Activated CD4-positive, alpha-beta T cell treated with anti-CD3 and anti-CD28 coated beads for 24 hours (primary cell): ENCODE results near the gene HDAC1.
A peak's percentile ranks its signal among the peaks of the same experiment; 100 is the strongest.
"Not testable (repeated sequence)": the region's sequence is repeated elsewhere in the genome, so short reads cannot be mapped to it uniquely, and the experiment has no call there.

Source experiments
- DNase-seq, 2 donors: peaks; one replicate each; pipeline ENCODE4 v3.0.0-alpha.2; 2020; ENCODE audit warnings: low read depth in 2 of 2

Gene HDAC1

GRCh38 chr1:32349211-32349708 lies 57.4 kb downstream of the HDAC1 start:
- no peak for DNase-seq

DNA sequence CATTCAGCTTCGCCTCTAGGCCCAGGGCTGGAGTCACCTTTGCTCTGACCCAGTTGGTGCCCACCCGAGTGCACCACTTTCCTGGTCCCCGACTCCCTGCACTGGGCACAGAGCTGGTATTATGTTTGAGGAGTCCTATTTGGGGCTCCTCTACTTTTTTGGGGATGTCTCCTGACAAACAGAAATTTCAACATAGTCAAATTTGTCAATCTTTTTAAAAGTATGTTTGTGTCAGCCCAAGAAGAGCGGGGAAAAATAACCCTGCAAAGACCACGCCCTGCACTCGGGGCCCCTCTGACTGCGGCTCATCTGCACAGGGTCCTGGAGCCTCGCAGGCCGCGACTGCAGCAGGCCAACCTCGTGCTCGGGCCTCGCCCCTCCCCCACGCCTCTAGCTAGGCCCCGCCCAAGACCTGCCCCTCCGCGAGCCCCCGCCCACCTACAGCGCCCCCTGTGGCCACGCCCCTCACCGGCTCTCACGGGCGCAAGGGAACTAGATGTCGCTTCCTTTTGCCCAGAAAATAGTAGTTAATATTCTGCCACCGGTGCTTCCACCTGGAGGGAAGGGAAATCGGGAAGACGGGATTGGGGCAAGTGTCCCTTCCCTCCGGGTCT lies 59.0 kb downstream of the HDAC1 start:
- peak; percentile 71 to 72 for DNase-seq

DNA sequence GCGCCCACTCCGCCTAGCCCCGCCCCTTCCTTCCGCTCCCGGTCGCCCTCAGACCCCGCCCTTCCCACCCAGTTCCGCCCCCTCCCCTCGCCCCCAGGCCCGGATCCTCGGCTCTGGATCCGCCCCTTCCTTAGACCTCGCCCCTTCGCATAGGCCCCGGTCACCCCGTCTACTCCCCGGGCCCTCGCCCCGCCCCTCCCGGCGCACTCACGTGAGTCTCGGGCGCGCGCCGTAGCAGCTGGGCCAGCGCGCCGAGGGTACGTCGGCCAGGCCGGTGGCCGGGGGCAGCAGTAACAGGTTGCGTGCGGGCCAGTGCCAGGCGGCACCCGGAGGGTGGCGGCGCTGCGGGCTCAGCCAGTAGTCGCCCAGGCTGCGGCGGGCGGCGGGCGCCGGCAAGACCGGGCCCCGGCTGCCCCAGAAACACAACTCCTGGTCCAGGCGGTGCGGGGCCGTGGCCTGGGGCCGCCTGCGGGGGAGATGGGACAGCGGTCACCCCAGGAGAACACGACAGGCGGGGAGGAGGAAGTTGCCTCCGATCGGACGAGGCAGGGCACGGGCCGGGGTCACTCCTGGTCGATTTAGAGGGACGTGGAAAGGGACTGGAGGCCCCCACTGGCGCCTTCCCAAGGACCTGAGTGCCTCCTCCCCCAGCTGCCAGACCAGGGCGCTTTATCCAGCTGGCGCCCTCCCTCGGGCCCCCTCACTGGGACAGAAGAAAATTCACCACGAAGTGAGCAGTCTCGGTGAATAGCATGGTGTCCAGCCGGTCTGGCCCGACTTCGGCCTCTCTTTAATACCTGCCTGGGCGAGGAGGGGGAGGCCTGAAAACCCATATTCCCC lies 59.7 kb downstream of the HDAC1 start:
- DNase-seq, result peak; percentile 83 to 87

DNA sequence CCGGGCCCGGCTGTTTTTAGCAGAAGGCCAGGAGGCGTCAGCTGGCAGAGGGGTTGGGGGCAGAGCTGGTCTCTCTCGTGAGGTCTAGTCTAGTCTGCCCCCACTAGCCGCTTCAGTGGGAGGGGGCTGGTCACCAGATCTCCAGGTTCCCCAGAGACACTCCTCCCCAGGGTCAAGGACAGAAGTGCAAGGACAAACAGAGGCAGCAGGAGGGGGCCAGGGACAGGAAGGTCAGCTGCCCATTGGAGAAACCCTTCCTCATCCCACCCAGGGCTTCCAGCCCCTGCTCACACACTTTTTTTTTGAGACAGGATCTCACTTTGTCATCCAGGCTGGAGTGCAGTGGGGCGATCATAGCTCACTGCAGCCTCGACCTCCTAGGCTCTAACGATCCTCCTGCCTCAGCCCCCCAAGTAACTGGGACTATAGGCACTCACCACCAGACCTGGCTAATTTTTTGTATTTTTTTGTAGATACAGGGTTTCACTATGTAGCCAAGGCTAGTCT lies 60.4 kb downstream of the HDAC1 start:
- no peak for DNase-seq

DNA sequence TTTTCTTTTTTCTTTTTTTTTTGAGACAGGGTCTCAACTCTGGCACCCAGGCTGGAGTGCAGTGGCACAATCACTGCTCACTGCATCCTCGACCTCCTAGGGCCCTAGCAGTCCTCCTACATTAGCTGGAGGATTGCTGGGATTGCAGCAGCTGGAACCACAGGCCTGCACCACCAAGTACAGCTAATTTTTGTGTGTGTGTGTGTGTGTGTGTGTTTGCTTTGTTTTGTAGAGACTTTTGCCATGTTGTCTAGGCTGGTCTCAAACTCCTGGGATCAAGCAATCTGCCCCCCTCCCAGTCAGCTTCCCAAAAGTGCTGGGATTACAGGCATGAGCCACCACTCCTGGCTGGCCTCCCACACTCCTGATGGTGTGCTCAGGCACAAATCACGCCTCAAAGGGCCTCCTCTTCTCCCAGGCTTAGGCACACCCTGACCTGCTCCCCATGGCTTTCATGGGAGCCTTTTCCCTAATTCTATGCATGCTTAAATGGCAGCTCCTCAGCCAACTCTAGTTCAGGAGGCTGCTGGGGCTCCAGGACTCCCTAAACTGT lies 61.0 kb downstream of the HDAC1 start:
- DNase-seq, result no peak

DNA sequence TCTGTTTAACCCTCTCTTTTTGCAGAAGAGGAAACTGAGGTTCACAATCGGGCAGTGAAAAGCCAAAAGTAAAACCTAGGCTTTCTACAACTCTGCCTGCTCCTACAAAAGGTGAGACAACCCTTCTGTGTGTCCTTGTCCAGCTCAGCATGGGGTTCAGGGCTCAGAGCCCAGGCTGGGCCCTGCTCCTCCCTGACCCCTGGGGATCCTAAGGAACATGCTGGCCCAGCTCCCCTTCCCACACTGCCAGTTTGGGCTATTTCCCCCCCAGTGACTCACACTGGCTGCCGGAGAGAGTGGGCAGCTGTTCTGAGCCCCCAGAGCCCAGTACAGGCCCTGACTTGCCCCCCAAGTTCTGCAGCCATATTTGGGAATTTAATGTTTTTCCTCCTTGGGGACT lies 61.5 kb downstream of the HDAC1 start:
- DNase-seq, result no peak

DNA sequence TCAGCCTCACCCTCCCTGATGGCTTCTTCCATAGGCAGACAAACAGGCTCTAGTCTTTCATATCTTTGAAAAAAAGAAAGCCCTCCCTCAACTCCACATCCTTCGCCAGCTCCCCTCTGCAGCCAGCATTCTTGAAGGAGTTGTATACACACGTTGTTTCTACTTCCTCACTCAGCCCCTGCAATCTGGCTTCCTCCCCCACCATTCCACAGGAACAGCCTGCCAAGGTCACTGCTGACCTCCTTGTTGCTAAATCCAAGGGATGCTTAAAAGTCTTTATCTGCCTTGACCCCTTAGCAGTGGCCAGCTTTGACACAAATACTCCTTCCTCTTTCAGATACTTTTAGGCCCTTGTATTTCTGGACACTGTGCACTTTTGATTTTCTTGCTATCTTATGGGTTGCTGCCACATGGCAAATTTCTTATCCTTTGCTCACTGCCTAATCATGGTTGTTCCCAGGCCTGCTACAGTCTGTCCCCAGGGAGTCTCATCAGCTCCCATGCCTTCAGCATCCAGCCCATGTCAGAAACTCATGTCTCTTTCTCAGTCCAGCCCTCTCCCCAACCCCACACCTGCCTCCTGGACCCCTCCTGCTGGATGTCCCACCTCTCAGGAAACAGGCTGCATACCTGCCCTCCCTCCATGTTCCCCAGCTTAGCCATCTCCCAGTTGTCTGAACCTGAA lies 62.1 kb downstream of the HDAC1 start:
- no peak for DNase-seq

DNA sequence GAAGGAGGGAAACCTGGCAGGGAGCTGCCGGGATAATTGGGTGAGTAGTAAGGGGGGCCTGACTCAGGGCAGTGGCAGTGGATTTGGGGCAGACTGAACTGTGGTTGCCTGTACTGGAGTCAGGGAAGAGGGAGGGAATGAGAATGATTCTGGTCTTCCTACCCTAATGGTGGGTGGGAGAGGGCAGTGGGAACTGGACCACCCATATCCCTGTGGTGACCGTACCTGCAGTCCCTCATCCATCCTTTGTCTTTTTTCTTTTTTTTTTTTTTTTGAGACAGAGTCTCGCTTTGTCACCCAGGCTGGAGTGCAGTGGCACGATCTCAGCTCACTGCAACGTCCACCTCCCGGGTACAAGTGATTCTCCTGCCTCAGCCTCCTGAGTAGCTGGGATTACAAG lies 63.9 kb downstream of the HDAC1 start:
- not testable (repeated sequence) for DNase-seq

- no peak for DNase-seq
These were observed 64.6 kb downstream of the HDAC1 start for GRCh38 chr1:32356478-32356877.

DNA sequence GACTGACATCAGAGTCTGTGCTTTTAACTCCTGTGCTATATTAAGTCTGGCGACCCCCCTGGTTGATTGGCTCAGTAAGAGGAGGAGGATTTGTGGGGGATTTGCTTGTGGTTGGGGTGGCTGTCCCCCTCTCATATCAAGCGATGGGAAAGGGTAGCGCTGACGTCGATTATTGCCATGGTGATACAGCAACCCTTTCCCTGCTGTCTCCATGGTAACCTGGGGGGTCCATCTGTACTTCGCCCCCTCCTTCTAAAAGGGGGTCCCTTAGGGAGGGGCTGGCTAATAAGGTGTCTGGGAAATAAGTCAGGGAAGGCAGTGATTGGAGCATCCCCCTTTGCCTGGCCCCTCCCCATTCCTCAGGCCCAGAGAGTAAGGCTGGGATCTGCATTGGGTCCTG lies 65.7 kb downstream of the HDAC1 start:
- no peak for DNase-seq

- no peak for DNase-seq
These were observed 66.6 kb downstream of the HDAC1 start for GRCh38 chr1:32358435-32358834.

- DNase-seq, result no peak
These were observed 69.4 kb downstream of the HDAC1 start for GRCh38 chr1:32361308-32361673.

GRCh38 chr1:32361674-32362473 lies 70.0 kb downstream of the HDAC1 start:
- DNase-seq, result no peak

GRCh38 chr1:32362474-32363313 lies 70.8 kb downstream of the HDAC1 start, which contains the start of the genes FAM229A and TSSK3:
TSS of gene FAM229A (minus strand) at chr1:32362485. CDS start at chr1:32362091, 394 bp downstream.
TSS of gene TSSK3 (plus strand) at chr1:32362539. CDS start at chr1:32362702, 163 bp downstream.
- no peak for DNase-seq

- DNase-seq, result no peak
These were observed 71.8 kb downstream of the HDAC1 start for GRCh38 chr1:32363713-32364112.

DNA sequence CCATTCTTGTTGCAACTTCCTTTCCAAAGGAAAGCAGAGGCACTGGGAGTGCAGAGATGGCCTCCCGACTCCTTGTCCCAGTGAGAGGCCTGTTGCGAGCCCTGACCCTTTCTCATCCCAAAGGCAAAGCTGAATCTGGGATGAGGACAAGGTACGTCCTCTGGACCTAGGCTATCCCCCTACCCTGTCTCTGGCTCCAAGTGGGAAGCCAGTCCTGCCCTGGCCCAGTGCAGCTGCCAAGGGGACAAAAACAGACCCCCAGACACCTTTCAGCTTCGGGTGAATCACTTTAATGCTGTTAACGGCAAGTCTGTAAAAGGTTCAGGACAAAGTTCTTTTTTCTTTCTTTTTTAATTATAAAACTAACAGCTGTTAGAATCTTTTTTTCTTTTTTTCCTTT lies 73.0 kb downstream of the HDAC1 start:
- DNase-seq, result no peak

- no peak for DNase-seq
These were observed 73.6 kb downstream of the HDAC1 start for GRCh38 chr1:32365445-32365844.

DNA sequence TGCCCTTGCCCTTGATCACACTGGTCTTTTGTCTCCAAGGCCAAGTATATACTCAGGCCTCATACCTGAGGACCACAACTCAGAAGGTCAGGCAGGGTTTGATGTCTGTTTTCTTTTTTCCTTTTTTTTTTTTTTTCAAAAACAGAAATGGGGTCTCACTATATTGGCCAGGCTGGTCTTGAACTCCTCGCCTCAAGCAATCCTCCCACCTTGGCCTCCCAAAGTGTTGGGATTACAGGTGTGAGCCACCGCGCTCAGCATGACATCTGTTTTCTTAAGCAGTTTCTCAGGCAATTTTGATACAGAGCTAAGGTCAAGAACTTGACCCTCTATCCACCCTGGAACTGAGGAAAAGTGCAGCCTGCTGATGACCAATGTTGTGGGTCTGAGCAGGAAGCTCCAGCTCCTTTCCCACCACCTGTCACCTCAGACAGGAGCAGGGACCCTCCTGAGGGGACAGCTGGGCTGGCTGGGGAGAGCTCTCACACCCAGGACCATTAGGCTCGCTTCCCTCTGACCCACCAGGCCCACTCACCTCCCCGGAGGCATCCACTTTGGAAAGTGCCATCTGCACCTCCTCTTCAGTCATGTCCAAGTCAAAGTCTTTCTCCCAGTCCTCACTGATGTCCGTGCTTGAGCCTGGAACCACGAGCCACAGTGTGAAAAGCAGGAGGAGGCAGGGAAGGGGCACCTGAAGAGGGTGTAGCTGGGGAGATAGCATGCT lies 76.2 kb downstream of the HDAC1 start:
- no peak for DNase-seq

DNA sequence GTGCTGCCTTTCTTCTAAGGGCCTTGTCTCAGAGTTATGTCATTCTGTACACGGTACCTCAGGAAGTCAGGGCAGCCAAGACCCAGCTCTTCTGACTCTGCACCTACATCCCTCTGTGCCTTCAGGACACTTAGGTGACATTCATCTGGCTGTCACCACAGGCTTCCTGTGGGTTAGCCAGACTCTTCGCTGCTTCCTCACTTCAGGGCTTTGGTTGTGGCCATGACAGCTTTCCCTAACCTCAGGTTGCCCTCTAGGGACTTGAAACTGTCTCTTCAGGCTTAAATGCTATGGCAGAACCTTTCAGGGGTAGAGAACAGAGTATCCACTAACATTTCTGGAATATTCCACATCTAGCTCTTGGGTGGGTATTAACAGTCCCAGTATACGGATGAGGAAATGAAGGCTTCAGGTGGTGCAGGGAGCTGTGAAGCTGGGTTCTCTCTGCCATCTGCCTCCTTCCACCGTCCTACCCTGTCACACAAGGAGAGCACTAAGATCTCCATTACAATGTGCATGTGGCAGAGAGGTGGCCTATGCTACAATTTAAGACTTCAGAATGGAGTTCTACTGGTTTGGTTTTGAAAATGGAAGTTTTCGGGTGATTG lies 80.4 kb downstream of the HDAC1 start:
- no peak for DNase-seq
